ENCODE results near the gene CDH13.

- TF ChIP-seq CTCF (conservative IDR thresholded peaks at IDR 0.05; ENCODE audit: low read depth, low read length) (no peak), EZH2 (IDR thresholded peaks at IDR 0.05; ENCODE audit: borderline replicate concordance, low read depth, low read length, poor library complexity, severe bottlenecking) (no peak)
These were observed 935.1 kb downstream of the CDH13 start for GRCh38 chr16:83561876-83562275.

Data from A673 (cell line).